Trophoblast cell (in vitro differentiated cells and primary cell): ENCODE results near the gene CCND3.
A peak's percentile ranks its signal among the peaks of the same experiment; 100 is the strongest.

ENCODE experiments used
- DNase-seq, 2 donors: peaks; one replicate each; pipeline ENCODE4 v3.0.0-alpha.2; 2016
- H2AFZ ChIP-seq: 2 replicates; pipeline ENCODE4 v1.6.1; 2013; ENCODE audit warnings: low read length, moderate library complexity, mild to moderate bottlenecking; ENCODE audit not compliant: insufficient read depth, poor library complexity
- H2AK5ac ChIP-seq: 2 replicates; pipeline ENCODE4 v1.6.1; 2013; ENCODE audit warnings: mild to moderate bottlenecking, low read length
- H2BK120ac ChIP-seq: 2 replicates; pipeline ENCODE4 v1.6.1; 2013; ENCODE audit warnings: low read length, mild to moderate bottlenecking, moderate library complexity; ENCODE audit not compliant: insufficient read depth, poor library complexity
- H2BK12ac ChIP-seq: 2 replicates; pipeline ENCODE4 v1.6.1; 2013; ENCODE audit warnings: mild to moderate bottlenecking, low read length, moderate library complexity
- H2BK5ac ChIP-seq: 2 replicates; pipeline ENCODE4 v1.6.1; 2013; ENCODE audit warnings: low read length, low read depth, moderate library complexity, mild to moderate bottlenecking; ENCODE audit not compliant: poor library complexity
- H3K14ac ChIP-seq: 2 replicates; pipeline ENCODE4 v1.6.1; 2013; ENCODE audit warnings: mild to moderate bottlenecking, low read length
- H3K18ac ChIP-seq: 2 replicates; pipeline ENCODE4 v1.6.1; 2013; ENCODE audit warnings: mild to moderate bottlenecking, low read length
- H3K23ac ChIP-seq: 2 replicates; pipeline ENCODE4 v1.6.1; 2013; ENCODE audit warnings: low read length
- H3K27ac ChIP-seq: 2 replicates; pipeline ENCODE4 v1.5.1; 2013; ENCODE audit warnings: low read depth, mild to moderate bottlenecking, inconsistent platforms, low read length, moderate library complexity
- H3K27me3 ChIP-seq: 2 replicates; pipeline ENCODE4 v1.6.1; 2013; ENCODE audit warnings: inconsistent platforms, mild to moderate bottlenecking, low read length, moderate library complexity; ENCODE audit not compliant: insufficient read depth
- H3K36me3 ChIP-seq, 2 experiments: 1 replicate in 1 of 2; 2 replicates in 1 of 2; pipeline ENCODE4 v1.6.1; 2013; ENCODE audit warnings: low read length in 2 of 2, mild to moderate bottlenecking in 2 of 2, moderate library complexity in 1 of 2; ENCODE audit not compliant: insufficient read depth in 2 of 2, control insufficient read depth in 1 of 2
- H3K4ac ChIP-seq: 2 replicates; pipeline ENCODE4 v1.6.1; 2013; ENCODE audit warnings: low read depth, mild to moderate bottlenecking, low read length, moderate library complexity
- H3K4me1 ChIP-seq, 2 experiments: 1 replicate in 1 of 2; 2 replicates in 1 of 2; pipeline ENCODE4 v1.6.1; 2013; ENCODE audit warnings: low read length in 2 of 2, mild to moderate bottlenecking in 2 of 2, moderate library complexity in 1 of 2; ENCODE audit not compliant: insufficient read depth in 2 of 2, control insufficient read depth in 1 of 2
- H3K4me2 ChIP-seq: 2 replicates; pipeline ENCODE4 v1.6.1; 2013; ENCODE audit warnings: inconsistent platforms, mild to moderate bottlenecking, low read length, moderate library complexity
- H3K4me3 ChIP-seq: 2 replicates; pipeline ENCODE4 v1.5.1; 2013; ENCODE audit warnings: mild to moderate bottlenecking, low read depth, low read length, inconsistent platforms
- H3K79me1 ChIP-seq: one replicate; pipeline ENCODE4 v1.6.1; 2013; ENCODE audit warnings: low read length
- H3K79me2 ChIP-seq: 2 replicates; pipeline ENCODE4 v1.6.1; 2013; ENCODE audit warnings: low read length, mild to moderate bottlenecking; ENCODE audit not compliant: control insufficient read depth, insufficient read depth, poor library complexity
- H3K9ac ChIP-seq: 2 replicates; pipeline ENCODE4 v1.6.1; 2013; ENCODE audit warnings: mild to moderate bottlenecking, low read length
- H3K9me3 ChIP-seq: 2 replicates; pipeline ENCODE4 v1.6.1; 2013; ENCODE audit warnings: low read depth, mild to moderate bottlenecking, control low read depth, inconsistent platforms, low read length; ENCODE audit not compliant: insufficient read depth
- H4K12ac ChIP-seq: 2 replicates; pipeline ENCODE4 v1.6.1; 2013; ENCODE audit warnings: low read depth, mild to moderate bottlenecking, low read length, moderate library complexity
- H4K8ac ChIP-seq: 2 replicates; pipeline ENCODE4 v1.6.1; 2013; ENCODE audit warnings: low read depth, mild to moderate bottlenecking, low read length, moderate library complexity
- H4K91ac ChIP-seq: one replicate; pipeline ENCODE4 v1.6.1; 2013; ENCODE audit warnings: low read depth, mild to moderate bottlenecking, low read length, moderate library complexity
- WGBS: extraction: QIAGEN DNeasy Blood & Tissue Kit; methylation state at CpG from one replicate; pipeline ENCODE4 v1.1.7; 2013; ENCODE audit warnings: missing lambda C conversion rate; ENCODE audit not compliant: insufficient read length, insufficient coverage; ENCODE audit errors: extremely low coverage; 5-methylcytosine and 5-hydroxymethylcytosine counted together

Gene CCND3

DNA sequence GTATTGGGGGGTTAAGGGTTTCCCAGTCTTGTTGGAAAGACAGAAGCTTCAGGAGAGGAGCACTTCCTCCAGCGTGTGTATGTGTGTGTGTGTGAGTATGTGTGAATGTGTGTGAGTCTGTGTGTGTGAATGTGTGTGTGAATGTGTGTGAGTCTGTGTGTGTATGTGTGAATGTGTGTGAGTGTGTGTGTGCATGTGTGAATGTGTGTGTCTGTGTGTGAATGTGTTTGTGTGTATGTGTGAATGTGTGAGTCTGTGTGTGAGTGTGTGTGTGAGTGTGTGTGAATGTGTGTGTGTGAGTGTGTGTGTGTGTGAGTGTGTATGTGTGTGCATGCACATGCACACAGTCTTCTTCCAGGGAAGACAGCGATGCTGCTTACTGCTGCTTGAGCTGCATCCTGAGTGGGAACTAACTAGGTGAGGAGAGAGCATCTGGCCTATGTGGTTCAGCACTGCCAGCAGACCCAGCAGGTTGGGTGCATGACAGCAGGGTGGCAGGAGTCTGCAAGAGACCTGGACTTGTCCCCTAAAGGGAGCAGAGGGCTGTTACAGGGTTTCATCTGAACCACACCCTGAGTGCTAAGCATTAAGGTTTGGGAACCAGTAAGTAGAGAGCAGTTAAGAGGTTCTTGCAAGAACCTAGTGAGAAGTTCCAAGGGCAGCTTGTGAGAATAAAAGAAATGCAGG lies 22.7 kb upstream of the CCND3 start:
- Histone ChIP-seq H3K27ac (no peak overlapping the region), H3K4me2 (no peak overlapping the region), H3K9ac (no peak overlapping the region), H4K8ac (no peak overlapping the region), H3K36me3 (no peaks in the 10 kb centered on the region), H3K4ac (no peak overlapping the region), H3K9me3 (no peaks in the 10 kb centered on the region), H3K18ac (no peak overlapping the region), H4K91ac (no peak overlapping the region), H2BK120ac (peak overlapping the region; percentile 8), H3K23ac (no peak overlapping the region), H2BK5ac (no peak overlapping the region), H3K4me1 (peaks cover 8 to 11% of the 10 kb centered on the region in 2 experiments), H3K4me3 (no peak overlapping the region), H3K79me1 (peaks cover 13% of the 10 kb centered on the region), H4K12ac (no peak overlapping the region), H2AK5ac (peak overlapping the region; percentile 18), H3K27me3 (no peaks in the 10 kb centered on the region), H2AFZ (no peak overlapping the region), H3K14ac (no peak overlapping the region), H2BK12ac (peak overlapping the region; percentile 25), H3K79me2 (no peaks in the 10 kb centered on the region)
- no peak for DNase-seq
- WGBS, result no CpG with 5 or more reads among the region's 2 CpGs

DNA sequence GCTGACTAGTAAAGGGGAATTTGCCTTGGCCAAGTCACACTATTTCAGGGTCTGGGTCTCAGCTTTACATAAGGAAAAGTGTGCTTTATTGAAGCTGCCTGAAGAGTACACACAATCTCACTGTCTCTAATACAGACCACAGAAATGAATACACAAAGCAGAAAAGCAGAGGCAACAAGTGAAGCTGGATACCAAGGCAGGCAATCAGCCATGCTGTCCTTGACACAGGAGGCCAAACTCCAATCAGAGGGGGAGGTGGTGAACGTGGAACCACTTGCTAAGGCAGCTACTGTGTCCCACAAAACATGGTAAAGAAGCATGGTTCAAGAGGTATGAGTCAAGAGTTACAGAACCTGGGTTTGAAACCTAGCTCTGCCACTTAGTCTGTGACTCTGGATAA lies 21.8 kb upstream of the CCND3 start:
- WGBS, result no CpG with 5 or more reads among the region's 1 CpG
- Histone ChIP-seq H2AK5ac (no peak overlapping the region), H3K79me1 (peaks cover 13% of the 10 kb centered on the region), H4K91ac (no peak overlapping the region), H4K8ac (no peak overlapping the region), H2AFZ (no peak overlapping the region), H2BK120ac (no peak overlapping the region), H2BK12ac (peak overlapping the region; percentile 67), H3K27ac (no peak overlapping the region), H3K23ac (no peak overlapping the region), H3K9me3 (no peaks in the 10 kb centered on the region), H3K4me1 (peaks cover 8 to 11% of the 10 kb centered on the region in 2 experiments), H3K18ac (no peak overlapping the region), H2BK5ac (no peak overlapping the region), H3K4me3 (no peak overlapping the region), H3K27me3 (no peaks in the 10 kb centered on the region), H3K9ac (no peak overlapping the region), H3K36me3 (no peaks in the 10 kb centered on the region), H3K14ac (no peak overlapping the region), H4K12ac (no peak overlapping the region), H3K79me2 (no peaks in the 10 kb centered on the region), H3K4ac (no peak overlapping the region), H3K4me2 (no peak overlapping the region)
- DNase-seq, result no peak

DNA sequence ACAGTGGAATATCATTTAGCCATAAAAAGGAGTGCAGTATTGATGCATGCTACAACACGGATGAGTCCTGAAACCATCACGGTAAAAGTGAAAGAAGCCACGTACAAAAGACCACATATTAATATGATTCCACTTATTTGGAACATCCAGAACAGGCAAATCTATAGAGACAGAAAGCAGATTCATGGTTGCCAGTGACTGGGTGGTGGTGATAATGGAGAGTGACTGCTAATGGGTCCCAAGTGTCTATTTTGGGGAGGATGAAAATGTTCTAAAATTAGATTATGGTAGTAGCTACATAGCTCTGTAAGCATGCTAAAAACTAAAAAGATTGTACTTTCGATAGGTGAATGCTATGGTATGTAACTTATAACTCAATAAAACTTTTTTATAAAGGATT lies 18.4 kb upstream of the CCND3 start:
- Histone ChIP-seq H3K9ac (no peak overlapping the region), H2BK5ac (no peak overlapping the region), H3K27ac (no peak overlapping the region), H2BK120ac (no peak overlapping the region), H4K91ac (no peak overlapping the region), H3K79me2 (no peaks in the 10 kb centered on the region), H3K4me2 (no peak overlapping the region), H2AFZ (no peak overlapping the region), H3K4me1 (peaks cover 0 to 7% of the 10 kb centered on the region in 2 experiments), H3K14ac (no peak overlapping the region), H3K79me1 (peaks cover 2% of the 10 kb centered on the region), H3K9me3 (no peaks in the 10 kb centered on the region), H3K18ac (no peak overlapping the region), H2BK12ac (no peak overlapping the region), H2AK5ac (no peak overlapping the region), H4K12ac (no peak overlapping the region), H3K4ac (no peak overlapping the region), H3K23ac (no peak overlapping the region), H4K8ac (no peak overlapping the region), H3K27me3 (no peaks in the 10 kb centered on the region), H3K4me3 (no peak overlapping the region), H3K36me3 (no peaks in the 10 kb centered on the region)
- DNase-seq, result no peak
- WGBS, result no CpG with 5 or more reads among the region's 4 CpGs

DNA sequence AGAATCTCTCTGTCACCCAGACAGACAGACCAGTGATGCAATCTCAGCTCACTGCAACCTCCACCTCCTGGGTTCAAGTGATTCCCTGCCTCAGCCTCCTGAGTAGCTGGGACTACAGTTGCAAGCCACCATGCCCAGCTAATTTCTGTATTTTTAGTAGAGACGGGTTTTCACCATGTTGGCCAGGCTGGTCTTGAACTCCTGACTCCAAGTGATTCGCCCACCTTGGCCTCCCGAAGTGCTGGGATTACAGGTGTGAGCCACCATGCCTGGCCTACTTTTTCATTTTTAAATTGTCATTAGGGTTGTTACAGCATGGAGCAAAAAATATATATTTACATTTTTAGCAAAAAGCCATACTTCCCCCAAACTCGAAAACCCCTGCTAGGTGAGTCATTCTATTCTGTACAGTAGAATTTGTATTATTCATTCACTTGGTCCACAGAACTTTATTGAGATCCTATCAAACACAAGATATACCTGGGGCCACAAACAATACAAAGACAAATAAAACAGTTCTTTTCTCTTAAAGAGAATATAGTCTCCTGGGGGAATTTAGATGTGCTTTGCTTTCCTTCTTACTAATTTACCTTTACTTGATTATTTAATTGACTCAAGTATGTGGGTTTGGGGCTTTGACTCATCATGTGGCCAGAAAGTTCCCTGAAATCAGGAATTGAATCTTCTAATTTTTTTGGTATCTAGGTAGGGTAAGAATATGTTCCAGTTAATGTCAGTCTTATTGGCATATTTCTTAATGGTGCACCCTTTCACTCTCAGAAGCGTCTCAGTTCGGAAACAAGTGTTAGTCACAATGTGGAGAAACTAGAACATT lies 16.6 kb upstream of the CCND3 start:
- Histone ChIP-seq H3K9ac (no peak overlapping the region), H3K4me3 (no peak overlapping the region), H2BK120ac (no peak overlapping the region), H3K79me2 (no peaks in the 10 kb centered on the region), H2BK5ac (no peak overlapping the region), H2AFZ (no peak overlapping the region), H3K23ac (no peak overlapping the region), H3K4me2 (no peak overlapping the region), H3K27me3 (no peaks in the 10 kb centered on the region), H3K4me1 (peaks cover 0 to 7% of the 10 kb centered on the region in 2 experiments), H3K18ac (no peak overlapping the region), H2BK12ac (no peak overlapping the region), H3K14ac (no peak overlapping the region), H3K9me3 (no peaks in the 10 kb centered on the region), H3K79me1 (peaks cover 2% of the 10 kb centered on the region), H3K27ac (no peak overlapping the region), H2AK5ac (no peak overlapping the region), H4K91ac (no peak overlapping the region), H3K4ac (no peak overlapping the region), H3K36me3 (no peaks in the 10 kb centered on the region), H4K12ac (no peak overlapping the region), H4K8ac (no peak overlapping the region)
- no CpG with 5 or more reads among the region's 6 CpGs for WGBS
- DNase-seq, result no peak
